Kidney tubule cell (primary cell): ENCODE measurements around the gene BCAS1.

Experiments
- DNase-seq: peaks from one replicate; pipeline ENCODE4 v3.0.0-alpha.2; 2018; ENCODE audit warnings: low spot score

BCAS1 gene

DNA sequence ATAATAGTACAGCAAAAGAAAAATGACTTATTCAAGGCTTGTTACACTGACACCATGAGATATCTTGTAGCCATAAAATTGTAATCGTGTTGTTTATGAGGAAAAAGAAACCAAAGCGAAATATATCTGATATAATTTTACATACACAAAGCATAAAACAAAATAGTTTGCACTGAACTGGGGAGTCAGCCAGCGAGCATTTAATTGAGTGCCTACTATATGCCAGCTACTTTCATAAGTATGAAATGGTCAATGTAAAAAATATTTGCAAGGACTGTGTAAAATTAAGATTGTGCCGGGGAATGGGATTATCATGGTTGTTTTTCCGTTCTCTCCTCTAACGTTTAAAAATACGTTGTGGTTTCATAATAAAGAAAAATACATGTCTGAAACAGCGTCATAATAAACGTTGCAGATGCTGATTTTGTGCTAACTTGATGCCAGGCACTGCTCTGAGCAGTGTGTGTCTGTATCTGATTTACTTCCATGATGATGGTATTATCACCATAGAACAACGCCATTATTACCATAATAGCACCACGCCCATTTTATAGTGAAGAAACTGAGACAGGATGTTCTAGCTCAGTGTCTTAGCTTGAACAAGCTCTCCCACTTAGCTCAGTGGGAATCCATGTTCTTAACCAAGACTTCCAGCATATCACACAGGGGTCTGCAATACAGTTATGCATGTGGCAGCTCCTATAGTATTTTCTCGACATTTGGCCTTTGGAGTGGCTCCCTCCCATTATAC, 144.6 kb downstream of the BCAS1 start:
- DNase-seq, result no peak

DNA sequence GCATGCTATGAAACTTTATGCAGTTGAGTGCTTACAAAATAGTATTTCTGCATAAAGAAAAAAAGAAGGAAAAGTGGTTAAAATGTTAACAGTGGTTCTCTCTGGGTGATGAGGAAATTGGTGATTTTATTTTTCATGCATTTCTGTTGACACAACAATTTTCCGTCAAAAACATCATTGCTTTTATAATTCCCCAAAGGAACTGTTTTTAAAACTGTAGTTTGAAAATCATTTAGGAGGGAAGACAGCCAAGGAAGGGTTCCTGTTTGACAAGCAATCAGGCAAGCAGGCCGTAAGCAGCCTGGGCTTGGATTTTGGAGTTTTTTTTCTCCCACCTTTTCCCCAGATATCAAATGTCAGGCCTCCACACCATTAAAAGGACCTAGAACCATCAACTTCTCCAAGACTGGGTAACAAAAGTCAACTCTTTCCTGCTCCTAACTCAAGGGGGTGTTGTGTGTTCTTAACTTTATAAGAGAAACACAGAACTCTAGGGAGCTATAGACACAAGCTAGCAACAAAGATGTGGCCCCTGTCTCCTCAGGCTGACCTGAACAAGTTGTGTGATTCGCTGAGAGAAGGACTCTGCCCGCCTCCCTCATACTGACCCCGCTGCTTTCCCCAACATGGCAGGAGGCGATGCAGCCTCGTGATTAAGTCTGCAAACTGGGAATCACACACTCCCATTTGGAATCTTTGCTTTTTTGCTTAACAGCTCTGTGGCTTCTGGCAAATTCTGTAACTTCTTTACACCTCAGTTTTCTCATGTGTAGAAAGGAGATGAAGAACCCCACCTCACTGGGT, 146.6 kb downstream of the BCAS1 start:
- DNase-seq, result no peak

DNA sequence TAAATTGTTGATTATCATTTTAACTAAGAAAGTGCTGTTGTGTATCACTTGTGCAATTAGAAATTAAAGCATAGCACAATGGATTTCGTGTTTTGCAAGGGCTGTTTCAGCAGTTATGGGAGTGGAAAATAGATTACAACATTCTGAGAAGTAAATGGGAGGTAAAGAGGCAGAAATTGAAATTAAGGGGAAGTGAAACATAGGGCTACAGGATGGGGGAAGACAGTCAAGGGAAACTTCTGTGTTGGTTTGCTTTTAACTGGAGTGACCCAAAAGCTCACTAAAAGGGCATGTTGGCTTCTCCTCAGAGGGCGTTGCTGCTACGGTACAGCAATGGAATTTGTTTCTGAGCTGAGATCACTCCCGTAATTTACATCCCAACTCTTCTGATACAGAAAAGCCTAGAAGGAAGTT, 147.5 kb downstream of the BCAS1 start:
- peak; percentile 79 for DNase-seq

DNA sequence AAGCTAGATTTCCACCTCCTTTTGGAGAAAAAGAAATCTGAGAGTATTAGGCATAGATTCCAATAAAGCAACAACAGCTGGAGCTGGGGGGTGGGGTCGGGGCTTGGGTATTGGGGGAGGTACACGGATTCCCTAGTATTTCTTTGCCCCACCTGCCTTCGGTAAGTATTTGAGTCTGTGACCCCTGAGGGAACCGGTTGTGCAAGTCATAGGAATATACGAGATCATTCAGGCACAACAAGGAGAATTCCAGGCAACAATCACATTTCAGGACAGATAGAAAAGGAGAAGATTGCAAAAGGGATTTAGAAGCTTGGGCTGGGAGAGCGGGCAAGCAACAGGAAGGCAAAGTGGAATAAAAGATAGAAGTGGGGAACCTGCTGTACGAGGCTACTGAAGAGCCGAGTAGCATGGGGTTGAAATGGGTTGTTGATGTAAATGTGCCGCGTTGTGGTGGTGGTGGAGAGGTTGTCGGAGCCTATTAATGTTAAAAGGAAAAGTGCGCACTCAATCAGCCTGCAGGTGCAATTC, 148.9 kb downstream of the BCAS1 start:
- peak; percentile 68 for DNase-seq

DNA sequence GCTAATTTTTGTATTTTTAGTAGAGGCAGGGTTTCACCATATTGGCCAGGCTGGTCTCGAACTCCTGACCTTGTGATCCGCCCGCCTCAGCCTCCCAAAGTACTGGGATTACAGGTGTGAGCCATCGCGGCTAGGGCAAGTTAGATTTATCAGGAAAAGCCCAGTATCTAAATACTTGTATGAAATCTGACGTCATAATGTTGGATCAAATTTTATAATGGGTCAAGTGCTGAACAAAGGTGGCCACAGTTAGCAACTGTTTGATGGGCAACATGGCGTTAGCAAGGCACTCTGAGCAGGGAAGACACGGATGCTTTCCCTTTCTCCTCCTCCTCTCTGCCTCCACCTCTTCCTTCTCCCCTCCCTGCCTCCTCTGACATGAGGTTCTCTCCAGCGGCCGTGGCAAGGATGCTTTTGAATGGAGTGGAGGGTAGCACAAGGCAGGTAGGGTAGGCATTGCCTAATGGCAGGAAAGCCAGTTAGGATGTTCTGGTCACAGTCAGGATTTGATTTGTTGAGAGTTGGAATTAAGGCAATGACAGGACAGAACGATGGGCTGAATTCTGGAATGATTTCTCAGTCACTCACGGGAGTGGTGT, 149.6 kb downstream of the BCAS1 start:
- no peak for DNase-seq

DNA sequence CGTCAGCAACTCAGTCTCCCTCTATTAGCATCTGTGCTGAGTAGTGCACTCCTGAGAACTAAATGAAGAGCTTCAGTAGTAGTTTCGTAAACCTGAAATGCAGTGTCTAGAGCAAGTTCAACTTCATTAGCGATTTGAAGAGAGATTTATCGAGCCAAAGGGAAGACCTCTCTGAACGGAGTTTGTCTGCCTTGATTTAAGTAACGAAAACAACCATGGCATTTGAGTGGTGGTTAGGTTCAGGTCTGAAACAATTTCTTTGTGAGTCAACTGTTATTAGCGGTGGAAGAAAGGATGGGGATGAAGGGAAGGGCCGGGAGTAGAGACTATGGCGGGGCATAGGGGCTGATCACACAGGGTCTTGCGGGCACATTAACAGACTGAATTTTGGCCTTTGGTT, 150.5 kb downstream of the BCAS1 start:
- no peak for DNase-seq

DNA sequence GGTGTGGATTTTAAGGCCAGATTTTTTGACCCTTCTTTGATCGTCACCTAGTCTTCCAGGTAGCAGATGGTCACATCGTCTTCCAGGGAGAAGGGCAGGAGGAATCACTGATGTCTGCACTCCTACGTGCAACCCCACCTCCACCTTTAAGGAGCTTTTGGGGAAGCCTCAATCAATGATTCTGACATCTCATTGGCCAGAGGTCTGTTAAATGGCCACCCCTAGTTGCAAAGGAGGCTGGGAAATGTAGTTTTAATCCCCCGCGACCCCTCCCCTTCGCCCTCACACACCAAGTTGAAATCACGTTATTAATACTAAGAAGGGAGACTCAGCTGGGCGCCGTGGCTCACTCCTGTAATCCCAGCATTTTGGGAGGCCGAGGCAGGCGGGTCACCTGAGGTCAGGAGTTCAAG, 151.4 kb downstream of the BCAS1 start:
- DNase-seq, result no peak

DNA sequence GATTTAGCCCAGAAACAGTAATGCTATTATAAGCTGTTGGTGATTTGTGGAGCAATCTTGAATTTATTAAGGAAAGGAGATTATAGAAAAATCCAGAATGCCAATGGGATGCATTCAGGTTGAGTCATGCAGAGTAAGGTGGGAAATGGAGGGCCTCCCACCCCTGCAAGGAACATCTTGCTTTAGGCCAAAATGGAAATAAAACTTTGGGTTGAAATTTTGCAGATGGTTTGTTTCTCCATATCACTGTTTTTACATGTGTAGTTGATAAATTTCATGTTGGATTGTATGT, 152.4 kb downstream of the BCAS1 start:
- no peak for DNase-seq

DNA sequence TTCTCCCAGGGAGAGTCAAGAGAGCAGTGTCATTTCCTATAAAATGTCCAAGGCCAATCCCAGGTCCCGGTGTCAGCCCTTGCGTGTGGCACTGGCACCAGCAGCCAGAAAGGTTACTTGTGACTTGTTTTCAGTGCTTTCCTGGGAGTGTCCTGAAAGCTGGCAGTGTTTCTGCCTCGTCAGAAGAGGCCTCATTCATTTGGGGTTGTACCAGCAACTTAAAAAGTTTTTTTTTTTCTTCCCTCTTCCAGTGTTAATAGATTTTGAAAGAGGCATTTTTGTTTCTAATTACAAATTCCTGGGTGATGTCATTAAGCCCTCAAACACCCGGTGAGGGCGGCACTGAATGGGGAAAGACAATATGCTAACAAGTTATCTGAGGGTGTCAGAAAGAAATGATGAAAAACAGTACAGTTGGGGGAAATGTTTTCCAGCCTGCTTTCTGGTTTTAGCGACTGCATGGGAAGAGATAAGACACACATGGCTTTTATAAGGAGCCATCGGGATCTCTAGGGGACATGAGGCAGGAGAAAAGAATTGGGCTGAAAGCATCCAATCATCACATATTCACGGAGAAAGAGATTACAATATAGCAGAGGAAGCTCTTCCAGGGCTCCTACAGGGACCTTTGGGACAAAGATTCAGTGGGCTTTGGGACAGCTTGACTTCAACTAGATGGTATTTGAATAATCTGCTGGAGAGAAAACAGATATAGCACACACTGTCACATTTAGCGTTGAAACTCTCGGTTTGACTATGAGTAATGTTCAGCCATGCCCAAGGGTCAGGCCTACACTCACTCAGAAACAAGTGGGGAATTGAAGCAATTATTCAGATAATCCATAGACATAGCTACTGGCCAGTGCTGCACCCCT, 153.0 kb downstream of the BCAS1 start:
- DNase-seq, result peak; percentile 65

DNA sequence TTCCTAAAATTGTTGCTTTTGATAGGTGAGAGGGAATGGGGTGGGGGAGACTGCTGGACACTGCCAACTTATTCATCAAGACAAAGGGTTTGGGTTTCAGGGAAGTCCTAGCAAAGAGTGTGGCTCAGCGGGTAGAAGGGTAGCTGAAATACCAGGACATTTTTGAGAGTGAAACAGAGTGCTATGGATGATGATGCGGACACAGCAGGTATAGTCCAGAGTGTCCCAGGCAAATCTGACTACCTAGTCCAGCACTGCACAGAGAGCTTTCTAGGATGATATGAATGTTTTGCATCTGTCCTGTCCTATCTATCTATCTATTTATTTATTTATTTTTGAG, 154.3 kb downstream of the BCAS1 start:
- DNase-seq, result no peak

DNA sequence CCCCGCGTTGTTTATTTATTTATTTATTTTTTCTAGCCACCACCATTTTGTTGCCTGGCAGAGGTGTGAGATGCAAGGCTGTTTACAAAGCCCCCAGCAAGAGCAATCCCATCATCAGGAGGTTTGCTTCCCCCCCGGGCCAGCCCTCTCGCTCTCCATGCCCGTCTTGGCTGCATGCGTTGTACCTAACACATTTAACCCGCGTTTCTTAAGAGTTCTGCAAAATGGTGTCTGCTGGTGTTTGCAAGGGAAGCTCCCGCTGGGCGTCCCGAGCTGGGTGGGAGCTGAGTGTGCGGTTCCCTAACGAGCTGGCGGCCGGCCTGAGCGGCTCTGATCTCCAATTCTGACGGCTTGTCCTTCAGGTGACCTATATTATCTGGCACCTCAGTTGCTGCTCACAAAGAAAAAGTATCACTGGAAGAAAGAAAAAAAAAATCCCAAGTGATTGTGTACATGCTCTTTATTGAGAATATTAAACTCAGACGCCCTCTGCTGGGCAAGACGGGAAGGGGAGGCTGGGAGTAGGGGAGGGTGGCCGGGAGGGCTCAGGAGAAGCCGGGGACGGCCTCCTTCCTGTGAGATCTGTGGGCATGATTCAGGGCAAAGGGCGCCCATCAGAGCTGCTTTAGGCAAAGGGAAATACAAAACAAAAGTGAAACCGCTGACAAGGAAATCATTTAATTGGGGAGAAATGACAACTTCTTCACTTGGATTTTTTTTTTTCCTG, 154.8 kb downstream of the BCAS1 start:
- DNase-seq, result peak; percentile 96

DNA sequence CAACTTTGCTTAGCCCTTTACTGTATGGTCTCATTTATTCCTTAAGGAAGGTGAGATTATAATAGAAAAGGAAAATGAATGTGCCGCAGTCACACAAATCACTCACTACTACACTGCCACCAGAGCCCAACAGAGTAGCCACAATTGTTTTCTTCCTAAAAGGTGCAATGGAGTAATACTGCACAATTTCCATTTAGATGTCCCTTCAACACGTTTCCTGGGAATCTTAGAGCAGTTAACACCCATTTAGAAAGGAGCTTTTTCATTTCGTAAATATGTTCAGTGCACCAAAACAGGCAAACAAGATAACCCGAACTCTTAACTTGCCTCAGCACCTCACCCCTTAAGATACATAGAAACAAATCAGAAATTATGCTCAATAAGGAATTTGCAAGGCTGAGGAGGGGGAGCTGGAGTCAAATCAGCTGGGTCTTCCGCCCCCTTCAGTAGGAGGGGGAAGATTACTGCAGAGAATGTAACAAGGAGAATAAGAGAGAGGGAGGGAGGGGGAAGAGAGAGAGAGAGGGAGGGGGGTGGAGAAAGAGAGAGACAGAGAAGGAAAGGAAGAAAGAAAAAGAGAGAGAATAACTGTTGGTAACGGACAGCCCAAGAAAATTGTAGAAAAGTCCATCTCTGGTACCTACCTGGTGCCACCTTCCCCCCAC, 155.5 kb downstream of the BCAS1 start:
- DNase-seq, result no peak

DNA sequence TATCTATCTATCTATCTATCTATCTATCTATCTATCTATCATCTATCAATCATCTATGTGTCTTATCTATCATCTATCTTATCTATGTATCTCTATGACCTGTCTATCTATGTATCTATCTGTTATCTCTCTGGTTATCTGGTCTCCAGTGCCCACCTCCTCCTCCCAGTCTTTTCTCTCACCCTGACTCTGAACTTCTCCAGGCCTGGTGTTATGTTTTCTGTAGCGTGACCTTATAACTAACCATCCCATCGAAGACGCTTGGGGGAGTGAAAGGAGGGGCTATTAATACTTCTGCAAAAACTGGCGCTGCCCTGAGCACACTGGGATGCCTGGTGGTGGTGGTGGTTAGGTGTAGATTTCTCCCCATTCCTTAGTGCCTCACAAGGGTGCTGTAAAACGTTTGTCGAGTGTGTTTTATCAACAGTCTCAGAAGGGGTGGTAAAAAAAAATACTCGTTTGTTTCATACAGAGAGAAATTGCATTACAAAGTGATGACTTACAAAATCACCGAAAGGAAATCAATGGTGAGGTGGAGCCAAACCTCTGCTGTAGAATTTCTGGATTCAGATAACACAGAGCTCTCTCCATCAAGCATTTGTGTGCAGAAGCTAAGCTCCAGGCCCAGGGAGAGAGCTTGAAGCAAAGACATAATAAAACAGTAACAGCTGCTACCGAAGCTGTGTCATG, 156.2 kb downstream of the BCAS1 start:
- DNase-seq, result no peak

DNA sequence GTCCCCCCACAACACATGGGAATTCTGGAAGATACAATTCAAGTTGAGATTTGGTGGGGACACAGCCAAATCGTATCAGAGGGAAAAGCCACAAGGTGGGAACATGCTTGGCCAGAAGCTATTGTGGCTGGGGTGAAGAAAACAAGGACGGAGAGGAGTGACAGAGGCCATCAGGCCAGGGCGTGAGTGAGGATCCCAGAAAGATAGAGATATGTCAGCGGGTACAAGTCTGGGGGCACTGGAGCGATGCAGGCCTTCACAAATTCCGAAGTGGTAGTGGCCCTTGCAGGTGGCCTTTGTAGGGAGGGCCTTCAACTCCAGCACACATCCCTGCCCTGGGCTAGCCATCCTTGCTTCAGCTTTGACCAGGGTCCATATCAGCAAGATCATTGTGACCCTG, 159.1 kb downstream of the BCAS1 start:
- DNase-seq, result no peak

DNA sequence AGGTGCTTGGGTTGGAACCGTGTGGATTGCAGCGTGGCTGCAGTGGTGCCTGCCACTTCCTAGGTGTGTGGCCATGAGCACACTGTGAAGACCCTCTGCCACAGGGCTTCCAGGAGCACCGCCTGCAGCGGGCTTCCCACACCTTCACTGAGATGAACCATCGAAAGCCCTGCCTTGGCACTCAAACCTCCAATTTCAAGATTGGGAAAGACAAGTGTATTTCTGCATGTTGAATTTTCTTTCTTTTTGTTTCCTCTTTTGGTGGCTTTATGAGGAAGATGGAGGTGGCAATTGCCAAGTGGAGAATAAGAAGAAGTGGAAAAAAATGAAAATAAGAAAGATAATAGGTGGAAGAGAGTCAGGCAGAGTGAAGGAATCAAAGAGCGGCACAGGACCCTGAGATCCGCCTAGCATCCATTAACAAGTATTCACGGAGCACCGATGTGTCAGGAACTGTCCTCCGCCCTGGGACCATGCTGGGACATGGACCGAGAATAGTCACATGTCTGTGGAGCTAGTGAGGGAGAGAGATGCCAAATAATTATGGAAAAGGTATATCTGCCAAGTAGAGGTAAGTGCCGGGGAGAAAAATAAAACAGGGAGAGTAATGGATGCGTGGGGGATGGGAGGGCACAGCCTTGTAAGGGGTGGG, 159.9 kb downstream of the BCAS1 start:
- DNase-seq, result no peak

DNA sequence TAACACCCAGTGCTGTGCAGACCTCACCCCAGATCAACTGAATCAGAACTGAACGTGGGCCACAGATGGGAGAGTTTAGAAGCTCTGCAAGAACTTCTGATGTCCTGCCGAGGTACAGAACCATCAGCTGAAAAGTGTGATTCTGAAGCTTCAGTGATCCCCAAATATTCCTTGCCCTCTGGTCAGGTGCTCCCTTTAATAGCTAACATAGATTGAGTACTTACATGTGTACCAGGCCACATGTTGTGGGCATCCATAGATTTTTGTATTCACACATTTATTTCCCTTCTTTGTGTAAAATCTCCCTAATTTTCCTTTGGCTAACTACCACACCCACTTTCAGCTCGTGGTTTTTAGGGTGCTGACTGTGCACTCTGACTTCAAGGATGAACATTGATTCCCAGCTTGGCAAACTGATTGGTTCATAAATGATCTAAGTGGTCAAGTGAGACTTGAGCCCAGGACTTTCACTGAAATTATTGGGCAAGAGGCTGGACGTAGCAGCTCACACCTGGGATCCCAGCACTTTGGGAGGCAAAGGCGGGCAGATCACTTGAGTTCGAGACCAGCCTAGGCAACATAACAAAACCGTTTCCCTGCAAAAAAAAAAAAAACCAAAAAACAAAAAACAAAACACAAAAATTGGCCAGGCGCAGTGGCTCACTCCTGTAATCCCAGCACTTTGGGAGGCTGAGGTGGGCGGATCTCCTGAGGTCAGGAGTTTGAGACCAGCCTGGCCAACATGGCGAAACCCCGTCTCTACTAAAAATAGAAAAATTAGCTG, 162.2 kb downstream of the BCAS1 start:
- DNase-seq, result no peak

DNA sequence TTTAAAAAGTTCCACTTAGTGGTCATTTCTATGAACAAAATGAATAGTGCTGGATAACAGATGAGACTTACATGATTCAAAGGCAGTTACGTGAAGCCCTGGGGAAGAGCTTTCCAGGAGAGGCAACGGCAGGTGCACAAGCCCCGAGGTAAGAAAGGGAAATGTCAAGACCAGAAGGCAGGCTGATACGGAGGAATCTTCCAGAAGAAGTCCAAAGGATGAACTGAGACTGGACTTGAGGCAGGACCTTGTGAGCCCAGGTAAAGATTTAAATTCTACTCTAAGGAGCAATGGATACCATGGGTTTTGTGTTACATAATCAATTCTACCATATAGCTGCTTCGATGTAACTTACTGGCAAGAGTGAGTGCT, 164.6 kb downstream of the BCAS1 start:
- no peak for DNase-seq

DNA sequence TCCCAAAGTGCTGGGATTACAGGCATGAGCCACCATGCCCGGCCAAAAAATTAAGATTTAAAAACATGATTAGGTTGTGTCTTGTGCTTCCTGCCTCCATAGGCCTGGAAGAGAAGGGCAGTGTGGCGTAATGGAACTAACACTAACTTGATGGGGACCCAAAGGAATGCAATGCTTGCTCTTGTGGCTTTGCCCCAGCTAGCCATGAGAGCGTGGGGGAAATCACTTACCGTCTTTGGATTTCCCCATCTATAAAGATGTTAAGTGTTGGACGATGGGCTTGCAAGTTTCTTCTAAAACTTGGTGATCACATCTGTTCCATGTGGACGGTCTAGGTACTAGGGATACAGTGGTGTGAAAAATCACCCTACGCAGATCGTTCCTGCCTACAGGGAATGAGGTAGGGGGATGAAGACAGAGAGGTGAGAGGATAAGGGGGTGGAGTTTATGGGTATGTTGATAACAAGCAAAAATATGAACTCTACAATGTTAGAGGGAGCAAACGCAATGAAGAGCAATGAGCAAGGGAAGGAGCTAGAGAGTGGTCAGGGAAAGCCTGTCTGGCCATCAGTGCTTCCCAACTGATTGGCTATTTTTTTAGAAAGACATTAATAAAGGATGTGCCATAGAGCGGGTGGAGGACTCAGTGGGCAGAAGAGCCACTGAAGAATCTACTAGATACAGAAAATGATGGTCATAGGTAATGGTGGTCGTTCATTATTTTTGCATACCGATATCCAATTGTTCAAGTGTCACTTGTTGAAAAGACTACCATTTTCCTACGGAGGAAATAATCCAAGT, 165.2 kb downstream of the BCAS1 start:
- DNase-seq, result no peak
